GM19372 (cell line): Measurements from ENCODE around the gene CST9.
"Not testable (repeated sequence)": the region's sequence is repeated elsewhere in the genome, so short reads cannot be mapped to it uniquely, and the experiment has no call there.

Experiments
- ATAC-seq: cut with Tn5 transposase; IDR thresholded peaks from one replicate; pipeline ENCODE4 v1.9.1; 2021; ENCODE audit warnings: mild to moderate bottlenecking, low read depth, moderate library complexity; ENCODE audit not compliant: unreplicated experiment

CST9 gene

GRCh38 chr20:23588434-23589403 is 17.0 kb downstream of the CST9 start:
- ATAC-seq, result no peak

DNA sequence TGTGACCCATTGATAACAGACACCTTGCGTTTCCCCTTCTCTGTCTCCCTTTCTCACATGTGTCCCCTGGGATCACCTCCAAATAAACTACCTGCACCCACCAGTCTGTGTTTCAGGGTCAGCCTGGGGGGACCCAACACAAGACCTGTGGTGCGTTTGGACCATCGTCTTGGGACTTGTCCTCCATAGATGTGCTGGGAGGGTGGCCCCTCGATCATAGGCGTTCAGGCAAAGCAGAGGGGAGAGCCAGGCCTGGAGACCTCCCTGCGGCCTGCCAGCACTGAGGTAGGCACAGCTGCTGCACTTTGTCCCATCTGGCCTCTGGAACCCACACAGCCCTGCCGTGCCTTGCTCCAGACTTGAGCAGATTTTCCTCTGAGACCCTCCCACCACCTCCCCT is 18.1 kb downstream of the CST9 start:
- ATAC-seq, result no peak

DNA sequence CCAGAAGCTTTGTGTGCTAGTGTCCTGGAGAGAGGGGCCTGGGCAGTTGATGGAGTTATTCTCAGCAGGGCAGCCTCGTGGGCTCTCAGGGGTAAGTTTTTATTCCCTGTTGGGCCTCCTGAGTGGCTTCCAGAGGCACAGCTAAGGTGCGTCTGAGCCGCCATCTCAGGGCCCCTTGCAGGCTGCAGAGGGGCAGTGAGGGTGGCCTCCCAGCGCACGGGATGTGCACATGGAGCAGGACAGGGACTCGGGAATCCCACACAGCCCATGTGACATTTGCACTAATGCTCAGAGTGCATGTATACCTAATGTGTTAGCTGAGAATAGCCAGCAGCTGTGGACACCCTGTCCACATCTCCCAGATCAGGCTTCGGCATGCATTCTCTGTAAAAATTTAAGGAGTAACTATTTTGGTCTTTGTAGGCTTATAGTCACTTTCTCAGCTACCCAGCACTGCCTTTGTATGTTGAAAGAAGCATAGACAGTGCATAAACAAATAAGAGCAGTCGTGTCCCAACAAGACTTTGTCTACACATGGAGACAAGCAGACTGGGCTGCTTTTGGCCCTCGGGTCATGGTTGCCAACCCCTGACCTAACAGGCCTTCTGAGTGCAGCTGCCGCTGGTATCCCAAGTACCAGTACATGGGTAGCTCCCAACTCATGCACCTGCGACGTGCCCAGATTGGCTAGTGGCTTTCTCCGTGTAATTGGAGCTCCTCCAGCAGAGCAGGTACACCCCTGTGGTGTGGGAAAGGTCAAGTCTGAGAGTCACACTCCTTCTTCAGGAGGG is 18.8 kb downstream of the CST9 start:
- no peak for ATAC-seq

DNA sequence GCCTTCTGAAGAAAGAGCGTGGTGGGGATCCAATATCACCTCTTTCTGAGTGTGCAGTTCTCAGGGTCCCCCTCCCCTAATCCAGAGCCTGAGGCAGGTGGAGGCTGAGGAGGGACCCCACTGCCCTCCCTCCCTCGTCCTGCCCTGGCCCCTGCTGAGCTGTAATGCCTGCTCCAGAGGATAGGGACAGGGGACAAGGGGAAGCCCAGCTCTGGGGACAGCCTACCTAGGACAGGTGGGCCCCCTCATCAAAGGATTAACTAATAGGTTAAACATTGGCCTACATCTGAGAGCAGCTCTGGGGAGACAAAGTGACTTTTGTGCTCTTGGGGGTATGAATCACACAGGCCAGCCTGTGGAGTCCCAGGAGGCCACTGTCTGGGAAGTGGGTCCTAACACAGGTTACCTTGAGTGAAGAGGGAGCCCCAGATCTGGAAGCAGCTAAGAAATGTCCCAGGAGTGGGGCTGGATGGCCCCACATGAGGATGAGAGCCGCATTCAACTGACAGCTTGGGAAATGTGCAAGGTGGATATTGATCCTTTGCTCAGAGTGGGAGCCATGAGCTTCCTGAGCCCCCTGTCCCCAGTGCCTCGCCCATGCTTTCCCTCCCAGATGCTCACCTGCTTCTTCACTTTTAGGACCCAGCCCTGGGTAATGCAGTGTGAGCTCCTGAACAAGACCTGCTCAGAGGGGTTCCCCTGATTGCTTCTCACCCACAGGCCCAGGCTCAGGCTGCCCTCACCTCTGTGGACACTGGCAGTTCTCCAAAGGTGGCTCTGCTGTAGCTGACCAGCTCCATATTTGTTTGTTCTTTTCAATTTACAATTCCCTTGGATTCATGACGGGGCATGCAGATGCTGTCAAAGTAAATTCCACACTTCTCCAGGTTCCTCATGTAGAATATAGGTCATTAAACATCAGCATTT is 19.6 kb downstream of the CST9 start:
- no peak for ATAC-seq

GRCh38 chr20:23585449-23585807 is 20.3 kb downstream of the CST9 start:
- ATAC-seq, result no peak

- ATAC-seq, result no peak
Measured at GRCh38 chr20:23584434-23585199, 21.1 kb downstream of the CST9 start.

- ATAC-seq, result no peak
Measured at GRCh38 chr20:23583526-23583925, 22.2 kb downstream of the CST9 start.

GRCh38 chr20:23582293-23582692 is 23.4 kb downstream of the CST9 start:
- no peak for ATAC-seq

DNA sequence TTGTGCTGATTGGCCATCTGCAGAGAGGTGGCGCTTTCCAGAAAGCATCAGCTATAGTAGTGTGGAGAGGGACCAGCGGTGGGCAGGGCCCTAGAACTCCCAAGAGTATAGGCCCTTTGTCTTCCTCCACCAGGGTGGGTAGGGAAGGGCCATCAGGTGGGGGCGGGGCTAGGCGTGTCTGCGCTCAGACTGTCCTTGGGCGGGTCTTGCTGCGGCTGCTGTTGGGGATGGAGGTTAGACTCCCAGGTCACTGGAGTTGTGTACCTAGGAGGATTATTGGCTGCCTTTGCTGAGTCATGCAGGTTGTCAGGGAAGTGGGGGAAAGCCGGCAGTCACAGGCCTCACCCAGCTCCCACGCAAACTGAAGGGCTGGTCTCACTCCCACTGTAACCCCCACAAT is 23.9 kb downstream of the CST9 start:
- not testable (repeated sequence) for ATAC-seq

DNA sequence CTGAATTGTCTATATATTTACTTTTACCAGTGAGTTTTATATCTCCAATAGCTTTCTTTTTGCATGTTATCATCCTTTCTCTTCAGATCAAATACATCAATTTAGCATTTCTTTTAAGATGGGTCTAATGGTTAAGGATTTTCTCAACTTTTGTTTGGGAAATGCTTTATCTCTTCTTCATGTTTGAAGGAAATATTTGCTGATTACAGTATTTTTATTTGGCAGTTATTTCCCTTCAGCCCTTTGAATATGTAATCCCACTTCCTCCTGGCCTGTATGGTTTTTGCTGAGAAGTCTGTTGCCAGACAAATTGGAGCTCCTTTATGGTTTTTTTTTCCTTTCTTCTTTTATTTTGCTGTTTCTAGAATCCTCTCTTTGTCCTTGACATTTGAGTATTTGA is 30.7 kb downstream of the CST9 start:
- ATAC-seq, result no peak

DNA sequence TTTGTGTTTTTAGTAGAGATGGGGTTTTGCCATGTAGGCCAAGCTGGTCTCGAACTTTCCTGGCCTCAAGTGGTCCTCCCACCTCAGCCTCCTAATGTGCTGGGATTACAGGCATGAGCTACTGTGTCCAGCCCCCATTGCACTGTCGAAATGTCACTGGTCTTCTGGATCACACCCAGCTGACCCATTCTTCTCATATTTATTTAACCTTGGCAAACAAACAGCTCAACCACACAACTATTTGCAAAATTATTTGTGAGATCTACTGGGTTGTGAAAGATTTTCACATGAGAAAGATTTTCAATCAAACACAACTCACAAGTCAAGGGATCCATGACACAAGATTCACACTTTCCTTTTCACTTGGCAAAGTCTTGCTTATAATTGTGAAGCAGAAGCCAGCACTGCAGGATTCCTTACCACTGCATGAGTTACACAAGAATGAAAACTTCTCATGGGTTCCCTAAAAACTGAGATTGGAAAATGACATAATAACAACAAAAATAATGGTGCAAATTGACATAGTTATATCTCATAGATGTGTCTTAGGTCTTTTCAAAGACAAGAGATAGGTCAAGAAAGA is 35.4 kb downstream of the CST9 start:
- no peak for ATAC-seq

DNA sequence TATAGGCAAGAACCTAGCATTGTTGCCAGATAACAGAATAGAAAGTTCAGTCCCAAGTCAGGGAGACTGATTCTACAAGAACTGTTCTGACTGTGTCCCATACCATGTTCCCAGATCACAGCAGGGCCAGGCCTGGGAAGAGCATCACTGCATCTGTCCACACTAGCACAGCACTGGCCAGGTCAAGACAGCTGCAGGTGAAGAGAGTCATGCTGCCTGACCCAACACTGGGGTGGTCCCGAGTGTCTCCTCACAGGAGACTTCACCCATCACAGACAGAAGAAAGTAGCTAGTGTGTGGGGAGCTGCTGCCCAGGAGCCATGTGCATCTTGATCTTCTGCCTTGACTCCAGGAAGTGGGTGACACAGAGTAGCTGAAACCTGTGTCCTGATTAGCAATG is 36.1 kb downstream of the CST9 start:
- no peak for ATAC-seq

GRCh38 chr20:23568971-23569330 is 36.8 kb downstream of the CST9 start:
- ATAC-seq, result no peak

DNA sequence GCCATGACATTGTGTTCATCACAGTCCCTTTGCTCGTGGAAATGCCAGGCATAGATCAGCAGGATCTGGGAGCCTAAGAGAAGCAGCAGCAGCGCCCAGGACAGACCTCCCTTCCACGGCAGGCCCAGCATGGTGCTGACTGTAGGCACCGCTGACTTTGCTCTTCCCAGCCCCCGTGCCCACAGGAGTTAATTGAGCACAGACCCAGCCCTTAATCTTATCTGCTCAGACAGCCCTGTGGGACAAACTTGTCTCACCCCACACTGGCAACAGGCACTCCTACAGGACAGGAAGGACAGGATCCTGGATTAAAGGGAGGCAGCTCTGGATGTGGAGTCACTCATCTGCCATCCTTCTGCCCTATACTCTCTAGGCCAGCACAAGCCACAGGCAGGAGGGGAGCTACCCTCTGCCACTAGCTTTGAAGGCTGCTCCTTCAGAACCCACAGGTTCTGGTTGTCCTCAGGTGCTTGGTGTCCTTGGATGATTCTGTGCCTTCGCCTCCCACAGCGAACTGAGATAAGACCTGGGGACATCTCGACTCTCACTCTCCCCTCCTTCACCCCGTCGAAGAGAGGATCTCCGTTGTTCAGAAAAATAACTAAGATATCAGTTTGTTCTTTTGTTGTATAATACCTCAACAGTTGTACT is 37.3 kb downstream of the CST9 start, which contains the start of gene CST9L:
Gene CST9L (minus strand): TSS at position 165 of the 651 bp plus-strand sequence. CDS start 34 bp downstream, at position 131.
- no peak for ATAC-seq

GRCh38 chr20:23566199-23566932 is 39.4 kb downstream of the CST9 start:
- ATAC-seq, result no peak

DNA sequence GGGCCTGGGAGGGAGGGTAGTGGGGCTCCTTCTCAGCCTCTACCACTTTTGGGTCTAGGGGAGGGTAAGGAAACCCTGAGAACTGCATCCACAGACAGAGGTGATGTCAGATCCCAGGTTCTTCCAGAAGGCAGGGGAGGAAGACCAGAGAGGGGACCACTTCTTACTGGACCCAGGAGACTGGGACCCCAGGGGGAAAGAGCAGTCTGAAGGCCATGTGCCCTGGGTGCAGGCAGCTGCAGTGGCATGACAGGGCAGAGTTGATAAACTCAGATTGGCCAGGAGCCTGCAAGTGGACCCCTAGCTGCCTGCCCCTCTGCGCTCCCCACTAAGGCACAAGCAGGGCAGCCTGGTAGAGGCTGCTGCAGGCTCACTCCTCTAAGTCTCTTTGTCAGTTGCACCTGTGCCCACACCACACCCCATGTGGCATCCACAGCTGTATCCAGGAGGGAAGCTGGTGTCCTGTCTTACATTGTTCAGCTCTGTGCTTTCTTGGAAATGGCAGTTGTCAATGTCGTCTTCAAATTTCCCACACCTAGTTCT is 40.1 kb downstream of the CST9 start:
- no peak for ATAC-seq

DNA sequence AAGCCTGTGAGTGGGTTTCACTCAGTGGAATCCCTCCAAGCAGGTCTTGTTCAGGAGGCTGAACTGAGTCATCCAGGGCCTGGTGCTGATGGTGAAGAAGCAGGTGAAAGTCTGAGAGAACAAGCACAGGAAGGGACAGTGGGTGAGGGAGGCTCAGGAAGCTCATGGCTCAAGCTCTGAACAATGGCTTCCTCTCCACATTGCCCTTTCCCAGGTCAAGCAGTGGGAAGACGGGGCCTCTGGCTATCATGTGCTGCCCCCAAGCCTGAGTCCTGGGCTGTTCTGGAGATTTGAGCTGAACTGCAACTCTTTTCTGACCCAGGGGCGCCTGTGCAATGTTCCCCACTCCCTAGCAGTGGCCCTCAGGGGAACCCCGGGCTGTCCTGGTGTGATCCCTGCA is 40.8 kb downstream of the CST9 start:
- no peak for ATAC-seq
